A549 (cell line): Measurements from ENCODE around the gene ARHGEF26. TPM values are rescaled to one million over a fixed set of nuclear protein-coding genes. Genes with fewer than 3 reads are reported as not detected.

ENCODE experiments used
- ATAC-seq, 2 experiments: fragments of 200-7000 bp in 1 of 2; fragments of >200 bp in 1 of 2; cut with Nextera tagmentation in 1 of 2; cut with Tn5 transposase in 1 of 2; 3 replicates each; pipeline versions ENCODE4 v1.8.0 to v1.9.1; 2018 to 2020; ENCODE audit warnings: mild to moderate bottlenecking in 1 of 2, moderate library complexity in 1 of 2
- CTCF ChIA-PET: fragments of 300-600 bp; sonication (Branson Sonifier 250); formaldehyde crosslinking; extraction: SDS; loops from one replicate; lab custom pipeline; 2021; ENCODE audit warnings: antibody characterized with exemption, inconsistent platforms; lab: Yijun Ruan, JAX
- POLR2A ChIA-PET: fragments of 350-600 bp; formaldehyde crosslinking; extraction: SDS; loops from one replicate; lab custom pipeline; 2021; ENCODE audit warnings: antibody characterized with exemption, inconsistent platforms; lab: Yijun Ruan, JAX
- DNase-seq, 2 experiments: peaks; one replicate each; pipeline versions ENCODE4 v3.0.0 to v3.0.0-alpha.2; 2011 to 2016; ENCODE audit warnings: low read depth in 1 of 2, low spot score in 1 of 2
- FAIRE-seq: peaks from 2 replicates; lab custom pipeline; 2011; peaks lifted over from hg19 to GRCh38; lab: Jason Lieb, UNC
- H3K27ac ChIP-seq, 2 experiments: fragments of >200 bp; sonication (Bioruptor Twin); formaldehyde crosslinking; 3 replicates each; pipeline ENCODE4 v1.5.1; 2016 to 2017
- H3K4me1 ChIP-seq: fragments of >200 bp; sonication (Bioruptor Twin); formaldehyde crosslinking; 3 replicates; pipeline ENCODE4 v1.6.1; 2016
- H3K4me2 ChIP-seq: fragments of >200 bp; sonication (Bioruptor Twin); formaldehyde crosslinking; 3 replicates; pipeline ENCODE4 v1.6.1; 2016
- H3K4me3 ChIP-seq: fragments of >200 bp; sonication (Bioruptor Twin); formaldehyde crosslinking; 3 replicates; pipeline ENCODE4 v1.5.1; 2016
- H3K9me3 ChIP-seq: fragments of >200 bp; sonication (Bioruptor Twin); formaldehyde crosslinking; 3 replicates; pipeline ENCODE4 v1.6.1; 2016
- CBX2 ChIP-seq: fragments of 200-600 bp; sonication (generic); IDR thresholded peaks from 2 replicates; pipeline ENCODE4 v1.6.1; 2016; ENCODE audit warnings: low read depth, mild to moderate bottlenecking, borderline replicate concordance
- CBX8 ChIP-seq: fragments of 200-600 bp; sonication (generic); IDR thresholded peaks from 2 replicates; pipeline ENCODE4 v1.6.1; 2016
- CEBPB ChIP-seq, 2 experiments: fragments of >200 bp in 1 of 2; sonication (Bioruptor Twin) in 1 of 2; formaldehyde crosslinking in 1 of 2; IDR thresholded peaks; 2 replicates each; pipeline ENCODE4 v1.6.1; 2012 to 2016
- CHD4 ChIP-seq: fragments of 200-600 bp; sonication (generic); IDR thresholded peaks from 2 replicates; pipeline ENCODE4 v1.6.1; 2016; ENCODE audit warnings: antibody characterized with exemption, mild to moderate bottlenecking, borderline replicate concordance
- ESRRA ChIP-seq: fragments of 150-350 bp; IDR thresholded peaks from 2 replicates; pipeline ENCODE4 v1.6.1; 2014; ENCODE audit warnings: mild to moderate bottlenecking, low read length, borderline replicate concordance
- FOSL2 ChIP-seq, 2 experiments: fragments of 450-650 bp in 1 of 2; fragments of >200 bp in 1 of 2; sonication (Bioruptor Twin) in 1 of 2; formaldehyde crosslinking; IDR thresholded peaks; 2 replicates each; pipeline versions ENCODE4 v1.5.0 to v1.6.1; 2016 to 2020; ENCODE audit warnings: mild to moderate bottlenecking in 1 of 2, moderate library complexity in 1 of 2
- GATA3 ChIP-seq: IDR thresholded peaks from 2 replicates; pipeline ENCODE4 v1.6.1; 2012; ENCODE audit warnings: borderline replicate concordance
- HEYL ChIP-seq: fragments of 250-450 bp; sonication (Bioruptor Pico); IDR thresholded peaks from 2 replicates; pipeline ENCODE4 v1.8.0; 2021; ENCODE audit warnings: mild to moderate bottlenecking, moderate library complexity
- HOXA7 ChIP-seq: fragments of 250-450 bp; sonication (Bioruptor Pico); IDR thresholded peaks from 2 replicates; pipeline ENCODE4 v1.5.0; 2020; ENCODE audit warnings: mild to moderate bottlenecking, moderate library complexity
- JUN ChIP-seq, 2 experiments: fragments of >200 bp; sonication (Bioruptor Twin); formaldehyde crosslinking; IDR thresholded peaks; 2 replicates in 1 of 2; 3 replicates in 1 of 2; pipeline ENCODE4 v1.6.1; 2016 to 2017
- JUNB ChIP-seq: fragments of >200 bp; sonication (Bioruptor Twin); formaldehyde crosslinking; IDR thresholded peaks from 2 replicates; pipeline ENCODE4 v1.6.1; 2016
- KDM1A ChIP-seq: fragments of 200-600 bp; sonication (generic); IDR thresholded peaks from 2 replicates; pipeline ENCODE4 v1.6.1; 2016; ENCODE audit warnings: low read depth, mild to moderate bottlenecking
- NR3C1 ChIP-seq: fragments of >200 bp; sonication (Bioruptor Twin); formaldehyde crosslinking; IDR thresholded peaks from 3 replicates; pipeline ENCODE4 v1.6.1; 2017
- PHF8 ChIP-seq: fragments of 200-600 bp; sonication (generic); IDR thresholded peaks from 2 replicates; pipeline ENCODE4 v1.6.1; 2016; ENCODE audit warnings: low read depth, mild to moderate bottlenecking, antibody characterized with exemption, moderate library complexity, borderline replicate concordance
- RAD21 ChIP-seq, 2 experiments: fragments of >200 bp in 1 of 2; sonication (Bioruptor Twin) in 1 of 2; formaldehyde crosslinking in 1 of 2; IDR thresholded peaks in 1 of 2; conservative IDR thresholded peaks in 1 of 2; 2 replicates in 1 of 2; 3 replicates in 1 of 2; pipeline ENCODE4 v1.6.1; 2012 to 2018; ENCODE audit warnings: inconsistent platforms in 1 of 2
- RCOR1 ChIP-seq: fragments of 150-350 bp; IDR thresholded peaks from 2 replicates; pipeline ENCODE4 v1.6.1; 2014; ENCODE audit warnings: antibody characterized with exemption, low read length, low read depth
- TFCP2L1 ChIP-seq: fragments of 250-450 bp; sonication (Bioruptor Pico); IDR thresholded peaks from 2 replicates; pipeline ENCODE4 v1.5.0; 2021; ENCODE audit warnings: mild to moderate bottlenecking
- TP53 ChIP-seq: fragments of 250-450 bp; sonication (Bioruptor Pico); IDR thresholded peaks from 2 replicates; pipeline ENCODE4 v1.5.0; 2021; ENCODE audit warnings: mild to moderate bottlenecking, moderate library complexity
- ZFP36 ChIP-seq: fragments of 450-650 bp; IDR thresholded peaks from 2 replicates; pipeline ENCODE4 v1.6.1; 2014; ENCODE audit warnings: borderline replicate concordance; ENCODE audit not compliant: partially characterized antibody
- ZNF302 ChIP-seq: fragments of 250-450 bp; sonication (Bioruptor Pico); IDR thresholded peaks from 2 replicates; pipeline ENCODE4 v1.9.0; 2021; ENCODE audit warnings: inconsistent platforms, mild to moderate bottlenecking, moderate library complexity
- WGBS: methylation state at CpG from one replicate; pipeline ENCODE4 v1.1.6; 2017; ENCODE audit errors: missing lambda C conversion rate; 5-methylcytosine and 5-hydroxymethylcytosine counted together
- polyA plus RNA-seq, 4 experiments: library from polyadenylated mRNA; depleted of rRNA in 3 of 4; stranded (reverse); fragments of >200 nt; fragmentation: RNase III in 1 of 4; extraction: RNeasy Plus Mini Kit Qiagen cat#74134 plus additional on column Dnase treatment in 1 of 4; gene quantifications; 2 replicates in 3 of 4; 3 replicates in 1 of 4; pipeline ENCODE4 v1.2.3, GENCODE V29; 2011 to 2017
- TF ChIP-seq, protein P1 (sequence below): fragments of 250-450 bp; sonication (Bioruptor Pico); IDR thresholded peaks from 2 replicates; pipeline ENCODE4 v1.5.0; 2021; ENCODE audit warnings: mild to moderate bottlenecking, moderate library complexity, borderline replicate concordance
- TF ChIP-seq, protein P2 (sequence below): IDR thresholded peaks from 2 replicates; pipeline ENCODE4 v1.6.1; 2012
- TF ChIP-seq, protein P3 (sequence below): fragments of >200 bp; sonication (Bioruptor Twin); formaldehyde crosslinking; IDR thresholded peaks from 2 replicates; pipeline ENCODE4 v1.6.1; 2016
- TF ChIP-seq, protein P4 (sequence below): fragments of 150-350 bp; IDR thresholded peaks from 2 replicates; pipeline ENCODE4 v1.6.1; 2014; ENCODE audit warnings: low read depth, mild to moderate bottlenecking, low read length
- TF ChIP-seq, protein P5 (sequence below): fragments of >200 bp; sonication (Bioruptor Twin); formaldehyde crosslinking; IDR thresholded peaks from 3 replicates; pipeline ENCODE4 v1.5.1; 2016

ARHGEF26 gene
- polyA plus RNA-seq, 2 of the 4 experiments (the other 2 are of a cell fraction): 2.9 to 5.8 TPM

DNA sequence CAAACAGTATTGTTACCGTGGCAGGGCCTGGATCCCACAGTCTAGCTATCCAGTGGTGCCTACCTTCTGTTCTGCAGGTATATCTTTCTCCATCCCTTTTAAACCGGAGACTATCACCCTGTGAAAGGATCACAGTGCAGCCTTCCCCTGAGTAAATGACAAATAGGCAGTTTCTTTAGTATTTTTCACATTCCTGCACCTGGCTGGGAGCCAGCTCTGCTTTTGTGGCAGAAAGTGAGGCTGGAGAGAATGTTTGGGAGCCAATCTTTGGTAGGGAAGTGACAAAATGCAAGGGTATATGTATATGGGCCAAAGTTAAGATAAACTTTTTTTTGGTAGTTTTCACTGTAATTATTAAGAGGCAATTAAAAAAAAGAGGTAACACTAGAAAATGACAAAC, 54.8 kb downstream of the ARHGEF26 start:
- TF ChIP-seq CEBPB (IDR thresholded peaks at IDR 0.05) (no peak), CHD4 (no peak), ZFP36 (no peak), JUN (IDR thresholded peaks at IDR 0.05) (no peak), TFCP2L1 (CRISPR knock-in tag) (no peak), RCOR1 (no peak), FOSL2 (IDR thresholded peaks at IDR 0.05) (no peak), FOSL2 (CRISPR knock-in tag; IDR thresholded peaks at IDR 0.05) (no peak), TP53 (CRISPR knock-in tag) (no peak), HOXA7 (CRISPR knock-in tag) (no peak), GATA3 (no peak), ESRRA (no peak), CBX2 (no peak)
- TF ChIP-seq, protein P1, sequence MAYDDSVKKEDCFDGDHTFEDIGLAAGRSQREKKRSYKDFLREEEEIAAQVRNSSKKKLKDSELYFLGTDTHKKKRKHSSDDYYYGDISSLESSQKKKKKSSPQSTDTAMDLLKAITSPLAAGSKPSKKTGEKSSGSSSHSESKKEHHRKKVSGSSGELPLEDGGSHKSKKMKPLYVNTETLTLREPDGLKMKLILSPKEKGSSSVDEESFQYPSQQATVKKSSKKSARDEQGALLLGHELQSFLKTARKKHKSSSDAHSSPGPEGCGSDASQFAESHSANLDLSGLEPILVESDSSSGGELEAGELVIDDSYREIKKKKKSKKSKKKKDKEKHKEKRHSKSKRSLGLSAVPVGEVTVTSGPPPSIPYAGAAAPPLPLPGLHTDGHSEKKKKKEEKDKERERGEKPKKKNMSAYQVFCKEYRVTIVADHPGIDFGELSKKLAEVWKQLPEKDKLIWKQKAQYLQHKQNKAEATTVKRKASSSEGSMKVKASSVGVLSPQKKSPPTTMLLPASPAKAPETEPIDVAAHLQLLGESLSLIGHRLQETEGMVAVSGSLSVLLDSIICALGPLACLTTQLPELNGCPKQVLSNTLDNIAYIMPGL (CRISPR knock-in tag): no peak
- TF ChIP-seq, protein P2, sequence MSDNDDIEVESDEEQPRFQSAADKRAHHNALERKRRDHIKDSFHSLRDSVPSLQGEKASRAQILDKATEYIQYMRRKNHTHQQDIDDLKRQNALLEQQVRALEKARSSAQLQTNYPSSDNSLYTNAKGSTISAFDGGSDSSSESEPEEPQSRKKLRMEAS: no peak
- TF ChIP-seq, protein P3, sequence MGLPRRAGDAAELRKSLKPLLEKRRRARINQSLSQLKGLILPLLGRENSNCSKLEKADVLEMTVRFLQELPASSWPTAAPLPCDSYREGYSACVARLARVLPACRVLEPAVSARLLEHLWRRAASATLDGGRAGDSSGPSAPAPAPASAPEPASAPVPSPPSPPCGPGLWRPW: no peak
- TF ChIP-seq, protein P4, sequence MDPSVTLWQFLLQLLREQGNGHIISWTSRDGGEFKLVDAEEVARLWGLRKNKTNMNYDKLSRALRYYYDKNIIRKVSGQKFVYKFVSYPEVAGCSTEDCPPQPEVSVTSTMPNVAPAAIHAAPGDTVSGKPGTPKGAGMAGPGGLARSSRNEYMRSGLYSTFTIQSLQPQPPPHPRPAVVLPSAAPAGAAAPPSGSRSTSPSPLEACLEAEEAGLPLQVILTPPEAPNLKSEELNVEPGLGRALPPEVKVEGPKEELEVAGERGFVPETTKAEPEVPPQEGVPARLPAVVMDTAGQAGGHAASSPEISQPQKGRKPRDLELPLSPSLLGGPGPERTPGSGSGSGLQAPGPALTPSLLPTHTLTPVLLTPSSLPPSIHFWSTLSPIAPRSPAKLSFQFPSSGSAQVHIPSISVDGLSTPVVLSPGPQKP: no peak
- TF ChIP-seq, protein P5, sequence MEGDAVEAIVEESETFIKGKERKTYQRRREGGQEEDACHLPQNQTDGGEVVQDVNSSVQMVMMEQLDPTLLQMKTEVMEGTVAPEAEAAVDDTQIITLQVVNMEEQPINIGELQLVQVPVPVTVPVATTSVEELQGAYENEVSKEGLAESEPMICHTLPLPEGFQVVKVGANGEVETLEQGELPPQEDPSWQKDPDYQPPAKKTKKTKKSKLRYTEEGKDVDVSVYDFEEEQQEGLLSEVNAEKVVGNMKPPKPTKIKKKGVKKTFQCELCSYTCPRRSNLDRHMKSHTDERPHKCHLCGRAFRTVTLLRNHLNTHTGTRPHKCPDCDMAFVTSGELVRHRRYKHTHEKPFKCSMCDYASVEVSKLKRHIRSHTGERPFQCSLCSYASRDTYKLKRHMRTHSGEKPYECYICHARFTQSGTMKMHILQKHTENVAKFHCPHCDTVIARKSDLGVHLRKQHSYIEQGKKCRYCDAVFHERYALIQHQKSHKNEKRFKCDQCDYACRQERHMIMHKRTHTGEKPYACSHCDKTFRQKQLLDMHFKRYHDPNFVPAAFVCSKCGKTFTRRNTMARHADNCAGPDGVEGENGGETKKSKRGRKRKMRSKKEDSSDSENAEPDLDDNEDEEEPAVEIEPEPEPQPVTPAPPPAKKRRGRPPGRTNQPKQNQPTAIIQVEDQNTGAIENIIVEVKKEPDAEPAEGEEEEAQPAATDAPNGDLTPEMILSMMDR: no peak
- TF ChIP-seq, all 56 proteins: peak for 0
- ATAC-seq (no peak), DNase-seq (no peak), FAIRE-seq (no peak)
- WGBS: 88% methylated on average over 2 of the region's 2 CpGs
- H3K27ac ChIP-seq: no peak overlapping the region
- H3K9me3 ChIP-seq: no peaks in the 10 kb centered on the region
- no peak overlapping the region for H3K4me3 ChIP-seq
- ChIA-PET CTCF (no interaction called here), POLR2A (no interaction called here)
- no peaks in the 10 kb centered on the region for H3K4me1 ChIP-seq
- H3K4me2 ChIP-seq: no peak overlapping the region

DNA sequence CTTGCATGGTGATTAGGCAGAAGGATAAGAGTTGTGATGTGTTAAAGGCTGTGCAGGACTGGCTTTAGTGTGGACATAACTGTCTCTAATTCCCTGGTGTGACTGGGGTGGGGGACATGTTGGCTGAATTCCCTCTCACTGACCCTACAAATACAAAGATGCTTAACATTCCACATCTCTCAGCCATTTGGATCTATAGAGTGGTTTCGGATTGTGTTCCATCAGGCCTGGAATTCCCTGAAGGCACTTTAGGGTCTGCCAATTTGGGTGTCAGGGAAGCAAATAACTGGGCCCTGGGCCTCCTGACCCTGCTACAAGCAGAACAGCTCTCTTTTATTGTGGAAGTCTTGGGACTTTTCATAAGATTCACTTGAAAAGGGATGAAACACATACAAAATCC, 56.2 kb downstream of the ARHGEF26 start:
- no peak overlapping the region for H3K4me3 ChIP-seq
- H3K4me1 ChIP-seq: no peaks in the 10 kb centered on the region
- H3K4me2 ChIP-seq: no peak overlapping the region
- DNase-seq (no peak), ATAC-seq (no peak)
- no peaks in the 10 kb centered on the region for H3K9me3 ChIP-seq
- no peak overlapping the region for H3K27ac ChIP-seq
- POLR2A ChIA-PET: no interaction called here
- CTCF ChIA-PET: no interaction called here
- 100% methylated on average over 1 of the region's 1 CpG for WGBS
- no peak for TF ChIP-seq FOSL2 (IDR thresholded peaks at IDR 0.05)
- no peak for TF ChIP-seq FOSL2 (CRISPR knock-in tag; IDR thresholded peaks at IDR 0.05)
- no peak for TF ChIP-seq ESRRA
- no peak for TF ChIP-seq RAD21 (conservative IDR thresholded peaks at IDR 0.05 in 1 of 2, IDR thresholded peaks at IDR 0.05 in 1 of 2)
- no peak for TF ChIP-seq PHF8
- TF ChIP-seq ZNF302: no peak
- TF ChIP-seq HEYL (CRISPR knock-in tag): no peak
- no peak for TF ChIP-seq NR3C1
- TF ChIP-seq JUNB: no peak
- TF ChIP-seq, protein P2: no peak
- no peak for TF ChIP-seq KDM1A
- TF ChIP-seq, protein P3: no peak
- TF ChIP-seq CBX8: no peak
- TF ChIP-seq, all 56 proteins: peak for 0
- FAIRE-seq: no peak
